K562 treated with DMSO at 1 percent for 24 hours (cell line): ENCODE measurements around the gene SHCBP1. TPM values are rescaled to one million over a fixed set of nuclear protein-coding genes. Genes with fewer than 3 reads are reported as not detected.

Experiments used
- total RNA-seq: library from RNA; unstranded; fragments of 300-600 nt; gene quantifications from 2 replicates; pipeline ENCODE4 v1.2.3, GENCODE V29; 2022; ENCODE audit warnings: low read depth; ENCODE audit not compliant: insufficient read depth

SHCBP1 gene, protein sequence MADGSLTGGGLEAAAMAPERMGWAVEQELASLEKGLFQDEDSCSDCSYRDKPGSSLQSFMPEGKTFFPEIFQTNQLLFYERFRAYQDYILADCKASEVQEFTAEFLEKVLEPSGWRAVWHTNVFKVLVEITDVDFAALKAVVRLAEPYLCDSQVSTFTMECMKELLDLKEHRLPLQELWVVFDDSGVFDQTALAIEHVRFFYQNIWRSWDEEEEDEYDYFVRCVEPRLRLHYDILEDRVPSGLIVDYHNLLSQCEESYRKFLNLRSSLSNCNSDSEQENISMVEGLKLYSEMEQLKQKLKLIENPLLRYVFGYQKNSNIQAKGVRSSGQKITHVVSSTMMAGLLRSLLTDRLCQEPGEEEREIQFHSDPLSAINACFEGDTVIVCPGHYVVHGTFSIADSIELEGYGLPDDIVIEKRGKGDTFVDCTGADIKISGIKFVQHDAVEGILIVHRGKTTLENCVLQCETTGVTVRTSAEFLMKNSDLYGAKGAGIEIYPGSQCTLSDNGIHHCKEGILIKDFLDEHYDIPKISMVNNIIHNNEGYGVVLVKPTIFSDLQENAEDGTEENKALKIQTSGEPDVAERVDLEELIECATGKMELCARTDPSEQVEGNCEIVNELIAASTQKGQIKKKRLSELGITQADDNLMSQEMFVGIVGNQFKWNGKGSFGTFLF
- 15.4 and 16.3 TPM in 2 replicates for total RNA-seq

GRCh38 chr16:46621006-46621933, at the start of gene SHCBP1:
Gene SHCBP1, minus strand, starts transcription at chr16:46621379. Its CDS starts 20 bp downstream, at chr16:46621359.

Other genes with a start within 250 kb of the SHCBP1 start
- gene VPS35, start 67.8 kb upstream of the SHCBP1 start, total RNA-seq: 57.8 and 78.9 TPM in 2 replicates
- 34.8 and 35.9 TPM in 2 replicates for gene ORC6, start 68.3 kb upstream of the SHCBP1 start, total RNA-seq
- gene MYLK3, start 127.0 kb upstream of the SHCBP1 start, total RNA-seq: 6.6 and 9.1 TPM in 2 replicates
- 5.7 and 9.2 TPM in 2 replicates for gene C16orf87, start 209.8 kb upstream of the SHCBP1 start, total RNA-seq